DMS 273 treated with DMSO at 0.1 percent for 48 hours (cell line): ENCODE measurements around the gene KCNS1.
"Not testable (repeated sequence)": the region's sequence is repeated elsewhere in the genome, so short reads cannot be mapped to it uniquely, and the experiment has no call there.

Experiments
- DNase-seq: peaks from one replicate; lab custom pipeline; 2025; lab: John Stamatoyannopoulos, UW

The KCNS1 gene

DNA sequence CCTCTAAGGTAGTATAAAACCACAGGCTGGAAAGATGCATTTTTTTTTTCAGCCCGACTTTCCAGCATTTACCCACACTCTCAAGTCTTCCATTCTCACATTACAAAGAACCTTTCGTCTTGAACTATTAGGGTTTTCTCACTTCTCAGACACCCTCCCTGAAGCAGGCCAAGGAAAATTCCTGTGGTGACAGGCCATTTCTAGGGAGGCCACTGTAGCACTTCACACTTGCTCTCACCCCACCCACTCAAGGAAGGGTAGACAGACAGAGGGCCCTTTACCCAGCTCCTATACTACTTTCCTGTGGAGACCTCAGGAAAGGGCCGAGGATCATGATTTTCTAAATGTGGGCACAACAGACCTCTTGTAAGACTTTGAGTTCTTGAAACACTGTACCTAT, 27.7 kb downstream of the KCNS1 start:
- DNase-seq, result no peak

DNA sequence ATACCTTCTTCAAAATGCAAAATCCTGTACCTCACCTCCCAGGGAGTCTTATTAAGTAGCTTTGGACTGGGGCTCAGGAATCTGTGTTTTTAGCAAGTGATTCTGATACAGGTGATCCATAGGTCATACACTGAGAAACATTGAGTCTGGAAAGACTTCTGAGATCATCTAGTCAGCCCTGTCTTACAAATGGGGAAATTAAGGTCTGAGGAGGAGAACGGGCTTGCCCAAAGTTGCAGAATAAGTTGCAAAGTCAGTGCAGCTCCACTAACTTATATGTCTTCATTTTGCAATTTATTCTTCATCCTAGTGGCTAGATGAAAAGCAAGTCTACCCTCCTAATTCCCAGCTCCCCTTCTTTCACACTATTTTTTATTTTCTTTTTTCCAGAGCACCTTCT, 28.9 kb downstream of the KCNS1 start:
- DNase-seq, result no peak

DNA sequence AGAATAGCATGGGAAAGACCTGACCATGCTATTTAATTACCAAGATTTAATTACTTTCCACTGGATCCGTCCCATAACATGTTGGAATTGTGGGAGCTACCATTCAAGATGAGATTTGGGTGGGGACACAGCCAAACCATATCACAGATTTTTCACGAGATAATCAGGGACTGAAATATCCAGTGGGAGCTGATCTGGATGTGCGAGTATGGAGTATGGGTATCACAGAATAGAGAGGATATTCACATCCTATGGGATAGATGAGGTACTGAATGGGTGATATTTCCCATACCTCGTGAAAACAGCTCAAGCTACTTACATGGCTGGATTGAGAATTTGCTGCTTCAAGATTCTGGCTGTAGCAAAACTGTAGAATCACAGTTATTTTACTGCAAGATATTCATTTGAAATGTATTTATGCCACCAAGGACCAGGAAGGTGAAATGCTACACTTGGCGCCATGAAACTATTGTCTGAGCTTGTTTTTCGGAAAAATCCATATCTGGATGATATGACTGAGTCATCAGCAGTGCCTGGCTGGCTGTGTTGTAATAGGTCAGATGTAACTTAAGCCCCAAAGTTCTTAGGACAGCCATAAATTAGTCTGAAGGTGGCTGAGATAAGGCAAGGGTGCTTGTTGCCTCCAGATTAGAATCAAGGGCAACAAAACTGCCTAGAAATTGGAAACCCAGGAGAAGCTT, 29.8 kb downstream of the KCNS1 start:
- no peak for DNase-seq

DNA sequence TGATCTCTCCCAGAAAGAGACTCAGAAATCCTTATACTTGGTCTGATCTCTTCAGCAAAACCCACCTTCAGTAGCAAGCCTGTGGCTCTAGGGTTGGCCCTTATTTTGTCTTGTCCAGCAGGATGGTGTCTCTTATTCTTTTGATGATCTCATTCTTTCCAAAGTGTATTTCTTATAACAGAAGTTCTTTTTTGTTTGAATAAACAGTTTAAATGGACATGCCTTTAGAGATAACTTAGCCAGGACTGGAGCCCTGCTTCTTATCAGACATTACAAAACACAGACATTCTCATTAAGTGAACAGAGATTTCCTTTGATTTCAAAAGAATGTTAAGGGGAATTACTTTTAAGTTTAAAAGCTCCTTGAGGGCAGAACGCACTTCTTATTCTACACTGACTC, 31.7 kb downstream of the KCNS1 start:
- DNase-seq, result no peak

DNA sequence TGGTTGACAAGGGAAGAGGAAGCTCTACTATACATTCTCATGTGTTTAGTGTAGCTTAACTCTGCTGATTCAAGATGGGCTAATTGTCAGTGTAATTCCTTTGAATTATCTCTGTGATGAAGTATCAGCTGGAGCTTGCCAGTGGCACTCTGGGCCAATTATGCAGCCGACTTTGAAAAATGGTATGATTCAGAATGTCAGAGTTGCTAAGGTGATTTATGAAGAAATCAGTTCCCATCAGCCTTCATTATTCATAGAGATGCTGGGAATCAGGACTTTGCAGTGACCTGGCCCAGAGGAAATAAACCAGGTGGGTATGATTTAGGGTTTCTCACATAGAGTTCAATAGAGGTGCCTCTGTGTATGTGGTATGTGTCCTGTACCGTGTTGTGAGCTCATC, 33.4 kb downstream of the KCNS1 start:
- no peak for DNase-seq

DNA sequence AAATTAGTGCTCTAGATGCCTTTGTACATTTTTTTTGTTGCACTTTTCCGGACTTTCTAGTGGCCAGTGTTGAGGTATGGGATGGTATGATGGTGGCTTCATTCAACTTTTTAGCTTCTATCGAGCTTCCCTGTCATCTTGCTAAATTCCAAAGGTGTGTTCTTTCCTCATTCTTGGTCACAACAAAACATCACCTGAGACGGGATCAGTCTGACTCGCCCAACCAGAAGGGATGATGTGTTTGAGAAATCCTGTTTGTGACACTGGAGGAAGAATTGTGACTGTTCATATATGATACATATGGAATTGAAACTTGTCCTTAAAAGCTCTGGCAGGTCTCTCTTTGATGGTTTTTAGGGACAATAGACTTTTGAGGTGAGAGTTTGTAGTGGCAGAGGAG, 33.8 kb downstream of the KCNS1 start:
- no peak for DNase-seq

DNA sequence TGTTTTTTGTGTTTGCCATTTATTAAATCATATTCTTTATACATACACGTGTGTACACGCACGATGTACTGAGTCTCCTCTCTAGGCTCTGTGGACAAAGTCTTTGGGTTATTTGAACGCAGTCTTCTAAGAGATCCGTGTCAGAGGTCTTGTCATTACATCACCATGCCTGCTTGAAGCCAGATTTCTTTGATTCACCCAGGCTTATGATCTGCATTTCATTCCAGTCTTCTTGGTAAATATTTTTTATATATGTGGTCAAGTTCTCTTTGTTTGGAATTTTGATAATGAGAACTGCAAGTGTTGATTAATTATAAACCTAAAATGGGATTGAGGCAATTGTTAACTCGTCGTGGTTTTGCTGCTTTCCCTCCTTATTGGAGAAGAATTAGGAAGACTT, 34.6 kb downstream of the KCNS1 start:
- no peak for DNase-seq

DNA sequence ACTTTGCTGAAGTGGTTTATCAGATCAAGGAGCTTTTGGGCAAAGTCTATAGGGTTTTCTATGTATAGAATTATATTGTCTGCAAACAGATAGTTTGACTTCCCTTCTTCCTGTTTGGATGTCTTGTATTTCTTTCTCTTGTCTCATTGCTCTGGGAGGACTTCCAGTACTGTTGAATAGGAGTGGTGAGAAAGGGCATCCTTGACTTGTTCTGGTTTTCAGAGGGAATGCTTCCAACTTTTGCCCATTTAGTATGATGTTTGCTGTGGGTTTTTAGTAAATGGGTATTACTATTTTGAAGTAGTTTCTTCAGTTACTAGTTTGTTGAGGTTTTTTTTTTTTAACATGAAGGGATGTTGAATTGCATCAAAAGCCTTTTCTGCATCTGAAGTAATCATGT, 36.1 kb downstream of the KCNS1 start:
- DNase-seq, result no peak

DNA sequence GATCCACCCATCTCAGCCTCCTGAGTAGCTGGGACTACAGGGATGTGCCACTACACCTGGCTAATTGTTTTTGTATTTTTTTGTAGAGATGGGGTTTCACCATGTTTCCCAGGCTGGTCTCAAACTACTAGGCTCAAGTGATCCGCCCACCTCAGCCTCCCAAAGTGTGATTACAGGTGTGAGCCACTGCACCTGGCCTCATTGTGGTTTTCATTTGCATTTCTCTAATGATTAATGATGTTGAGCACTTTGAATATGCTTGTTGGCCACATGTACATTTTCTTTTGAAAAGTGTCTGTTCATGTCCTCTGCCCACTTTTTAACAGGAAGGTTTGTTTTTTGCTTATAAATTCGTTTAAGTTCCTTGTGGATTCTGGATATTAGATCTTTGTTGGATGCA, 37.8 kb downstream of the KCNS1 start:
- DNase-seq, result not testable (repeated sequence)

DNA sequence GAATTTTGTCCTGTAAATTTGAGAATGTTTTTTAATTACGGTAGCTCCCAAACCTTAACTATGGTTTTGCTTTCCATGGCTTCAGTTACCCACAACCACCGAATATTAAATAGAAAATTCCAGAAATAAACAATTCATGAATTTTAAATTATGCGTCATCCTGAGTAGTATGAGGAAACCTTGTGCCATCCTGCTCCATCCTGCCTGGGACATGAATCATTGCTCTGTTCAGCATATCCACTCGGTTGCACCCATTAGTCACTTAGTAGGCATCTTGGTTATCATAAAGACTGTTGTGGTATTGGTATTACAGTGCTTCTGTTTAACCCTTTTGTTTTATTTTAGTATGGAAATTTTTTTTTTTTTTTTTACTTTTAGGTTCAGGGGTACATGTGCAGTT, 39.7 kb downstream of the KCNS1 start:
- DNase-seq, result no peak

DNA sequence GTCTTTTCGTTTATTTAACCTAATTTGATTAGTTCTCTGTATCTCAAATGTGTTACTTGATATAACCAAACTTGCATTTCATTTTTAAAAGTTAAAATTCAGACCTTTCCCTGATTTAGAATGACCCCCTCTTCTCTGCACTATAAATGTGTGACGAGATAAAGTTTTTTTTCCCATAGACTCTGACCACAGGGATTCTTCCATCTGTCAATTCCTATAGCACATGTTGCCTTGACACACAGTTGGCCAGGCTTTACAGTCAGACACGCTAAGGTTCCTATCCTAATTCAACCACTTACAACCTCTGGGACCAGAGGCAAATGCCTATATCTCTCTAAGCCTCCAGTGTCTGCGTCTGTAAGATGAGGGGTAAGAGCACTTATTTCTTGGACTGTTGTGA, 40.6 kb downstream of the KCNS1 start:
- DNase-seq, result peak; percentile 17

DNA sequence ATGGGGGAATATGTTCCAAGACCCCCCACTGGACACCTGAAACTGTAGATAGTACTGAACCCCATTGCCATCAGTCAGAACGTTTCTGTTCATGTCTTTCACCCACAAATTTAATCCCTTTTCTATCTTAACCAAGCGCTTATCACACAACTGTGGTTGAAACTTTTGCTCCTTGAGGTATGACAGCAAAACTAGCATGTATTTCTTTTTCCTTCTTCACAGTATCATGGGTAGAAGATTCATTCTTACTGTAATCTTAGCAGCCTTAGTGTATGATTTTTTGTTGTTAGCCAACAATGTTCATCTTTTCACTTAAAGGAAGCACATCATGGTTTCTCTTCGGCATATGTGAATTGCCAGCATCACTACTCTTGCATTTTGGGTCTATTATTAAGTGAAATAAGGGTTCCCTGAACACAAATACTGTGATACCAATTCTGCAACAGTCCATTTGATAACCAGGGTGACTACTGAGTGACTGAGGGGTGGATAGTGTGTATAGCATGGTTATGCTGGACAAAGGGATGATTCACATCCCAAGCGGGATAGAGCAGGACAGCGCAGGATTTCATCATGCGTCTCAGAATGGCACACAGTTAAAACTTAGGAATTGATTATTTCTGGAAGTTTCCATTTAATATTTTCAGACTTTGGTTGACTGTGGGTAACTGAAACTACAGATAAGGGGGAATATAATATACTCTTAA, 41.8 kb downstream of the KCNS1 start:
- no peak for DNase-seq

DNA sequence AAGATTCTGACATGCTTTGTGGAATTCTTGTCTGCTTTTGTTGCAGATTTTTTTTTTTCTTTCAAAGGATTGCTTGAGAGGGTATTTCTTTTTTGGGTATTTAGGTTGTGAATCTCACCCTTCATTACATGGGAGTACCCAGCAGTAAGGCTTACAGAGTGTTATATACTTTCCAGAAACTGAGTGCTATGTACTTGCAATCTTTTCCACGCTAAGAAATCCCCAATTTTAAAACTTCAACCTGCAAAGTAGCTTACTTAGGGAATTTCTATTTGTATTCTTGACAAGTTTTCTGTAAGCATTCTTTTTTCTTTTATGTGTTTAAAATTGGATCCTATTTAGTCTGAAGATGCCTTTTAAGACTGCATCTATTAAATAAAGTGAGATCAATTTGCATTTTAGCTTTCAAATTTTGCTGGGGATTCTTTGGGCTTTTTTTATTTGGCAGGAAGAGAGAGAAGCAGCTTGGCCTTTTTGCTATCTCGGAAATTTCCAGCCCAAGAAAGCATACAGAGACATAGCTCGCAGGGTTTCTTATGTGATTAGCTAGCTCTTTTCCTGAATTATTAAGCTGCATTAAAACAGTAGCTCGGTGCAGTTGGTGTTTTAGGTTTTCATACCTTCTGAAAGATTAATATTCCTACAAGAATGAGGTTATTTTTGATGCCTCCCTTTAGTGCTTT, 42.6 kb downstream of the KCNS1 start:
- DNase-seq, result no peak

DNA sequence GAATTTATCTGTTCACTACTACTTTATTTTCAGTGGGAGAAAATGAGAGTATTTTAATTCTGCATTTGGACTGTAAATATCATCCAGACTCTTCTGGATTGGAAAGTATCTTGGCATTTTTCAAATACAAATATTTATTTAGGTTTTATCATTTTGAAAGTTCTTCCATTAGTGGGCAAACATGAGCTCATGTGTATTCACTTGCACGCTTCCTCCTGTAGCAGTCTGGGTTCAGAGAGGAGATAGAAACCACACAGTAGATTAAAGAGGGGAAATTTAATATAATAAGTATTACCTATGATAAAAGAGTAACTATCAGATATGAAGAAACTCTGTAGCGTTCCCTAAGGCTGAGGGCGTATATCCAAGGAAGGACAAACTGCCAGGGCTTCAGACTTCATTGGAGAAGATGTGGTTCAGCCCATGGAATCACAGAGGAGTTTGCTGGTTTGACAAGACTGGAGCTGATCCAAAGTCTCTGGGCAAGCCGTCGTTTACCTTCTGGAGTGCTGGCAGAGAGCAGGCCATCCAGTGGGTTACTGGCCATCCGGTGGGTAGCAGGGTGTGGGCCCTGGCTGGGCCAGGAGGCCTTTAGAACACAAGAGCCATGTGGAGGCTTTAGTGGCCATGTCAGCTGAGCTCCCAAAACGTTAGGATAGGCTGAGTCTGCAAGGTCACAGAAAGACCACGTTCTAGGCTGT, 44.3 kb downstream of the KCNS1 start:
- no peak for DNase-seq

DNA sequence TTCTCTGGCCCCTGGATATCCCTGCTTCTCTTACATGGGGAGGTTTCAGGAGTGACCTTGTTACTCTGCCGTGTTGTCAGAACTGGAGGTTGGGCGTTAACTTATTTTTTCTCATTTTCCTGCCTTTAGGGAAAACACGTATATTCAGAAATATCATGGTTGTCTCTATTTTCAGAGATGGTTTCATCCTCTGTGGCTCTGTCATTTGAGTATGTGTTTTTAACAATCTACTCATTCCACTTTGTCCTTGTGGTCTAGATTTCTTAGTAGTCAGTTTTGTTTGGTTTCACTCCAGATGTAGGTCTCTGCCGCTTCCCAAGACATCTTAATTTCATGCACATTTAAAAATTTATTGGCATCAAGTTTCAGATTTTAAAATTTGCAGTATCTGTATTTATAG, 45.9 kb downstream of the KCNS1 start:
- no peak for DNase-seq

DNA sequence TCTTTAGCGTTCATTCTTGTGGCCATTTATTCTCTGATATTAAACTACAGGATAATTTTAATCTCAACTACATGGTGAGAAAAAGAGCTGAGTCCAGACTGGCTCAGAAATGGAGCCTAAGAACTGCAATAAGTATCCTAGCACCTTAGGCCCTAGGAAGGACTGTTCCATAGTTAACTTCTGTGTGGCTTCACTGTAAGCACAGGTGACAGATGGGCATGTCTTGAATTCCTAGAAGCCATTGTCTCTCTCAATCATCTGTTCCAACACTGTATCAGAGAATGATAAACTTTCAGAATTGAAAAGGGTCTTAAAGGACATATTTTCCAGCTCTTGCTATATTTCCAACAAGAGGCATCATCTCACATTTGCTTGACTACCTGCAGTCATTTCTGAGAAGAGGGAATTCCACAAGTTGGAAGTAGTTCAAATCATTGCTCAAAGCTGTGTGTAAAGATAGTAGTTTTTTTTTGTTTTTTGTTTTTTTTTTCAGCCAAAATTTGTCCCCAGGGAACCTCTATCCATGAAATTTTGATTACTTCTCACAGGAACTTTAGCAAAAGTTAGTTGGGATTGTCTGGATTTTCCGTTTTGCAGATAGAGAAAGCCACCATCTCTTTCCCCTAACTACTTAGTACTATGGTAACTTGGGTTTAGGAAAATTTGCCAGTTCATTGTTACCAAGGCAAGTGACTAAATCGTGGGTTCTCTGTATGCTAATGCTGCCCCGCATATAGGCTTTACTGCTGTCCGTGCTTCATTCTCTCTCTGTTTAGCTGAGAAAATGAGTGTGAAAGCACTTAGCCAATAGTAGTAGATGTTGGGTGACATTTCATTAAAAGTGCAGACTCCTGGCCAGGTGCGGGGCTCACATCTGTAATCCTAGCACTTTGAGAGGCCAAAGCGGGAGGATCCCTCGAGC, 47.2 kb downstream of the KCNS1 start:
- DNase-seq, result no peak

DNA sequence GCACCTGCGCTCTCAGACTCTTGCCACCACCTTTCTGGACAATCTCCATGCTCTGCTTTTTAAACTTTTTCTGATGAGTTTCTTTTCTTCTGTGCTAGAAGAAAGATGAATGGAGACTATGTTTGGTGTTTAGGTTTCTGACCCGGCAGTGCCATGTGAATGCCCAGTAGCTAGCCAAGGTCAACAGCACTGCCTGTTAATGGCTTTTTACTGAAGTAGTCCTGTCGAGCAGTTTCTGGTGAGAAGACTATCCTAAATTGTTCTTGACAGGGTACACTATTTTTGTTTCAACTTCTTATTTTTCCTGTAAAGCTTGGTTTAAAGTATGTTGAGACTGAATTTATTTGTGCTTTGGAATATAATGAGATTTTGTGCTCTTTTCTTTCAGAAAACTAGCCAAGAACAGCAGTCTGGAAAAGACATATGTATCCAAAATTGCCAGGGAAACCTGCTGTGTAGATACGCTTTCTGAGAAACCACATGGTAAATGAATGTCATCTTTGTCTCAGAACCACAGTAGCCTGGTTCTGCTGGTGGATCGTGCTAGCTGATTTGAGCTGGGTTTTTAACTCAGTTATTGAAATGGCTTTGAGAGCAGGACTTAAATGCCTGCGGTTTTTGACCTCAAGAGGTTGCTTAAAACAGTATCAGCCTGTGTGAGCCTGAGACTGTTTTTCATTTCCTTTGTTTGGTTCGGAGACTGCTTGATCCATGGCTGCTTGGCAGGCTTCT, 48.1 kb downstream of the KCNS1 start:
- no peak for DNase-seq

DNA sequence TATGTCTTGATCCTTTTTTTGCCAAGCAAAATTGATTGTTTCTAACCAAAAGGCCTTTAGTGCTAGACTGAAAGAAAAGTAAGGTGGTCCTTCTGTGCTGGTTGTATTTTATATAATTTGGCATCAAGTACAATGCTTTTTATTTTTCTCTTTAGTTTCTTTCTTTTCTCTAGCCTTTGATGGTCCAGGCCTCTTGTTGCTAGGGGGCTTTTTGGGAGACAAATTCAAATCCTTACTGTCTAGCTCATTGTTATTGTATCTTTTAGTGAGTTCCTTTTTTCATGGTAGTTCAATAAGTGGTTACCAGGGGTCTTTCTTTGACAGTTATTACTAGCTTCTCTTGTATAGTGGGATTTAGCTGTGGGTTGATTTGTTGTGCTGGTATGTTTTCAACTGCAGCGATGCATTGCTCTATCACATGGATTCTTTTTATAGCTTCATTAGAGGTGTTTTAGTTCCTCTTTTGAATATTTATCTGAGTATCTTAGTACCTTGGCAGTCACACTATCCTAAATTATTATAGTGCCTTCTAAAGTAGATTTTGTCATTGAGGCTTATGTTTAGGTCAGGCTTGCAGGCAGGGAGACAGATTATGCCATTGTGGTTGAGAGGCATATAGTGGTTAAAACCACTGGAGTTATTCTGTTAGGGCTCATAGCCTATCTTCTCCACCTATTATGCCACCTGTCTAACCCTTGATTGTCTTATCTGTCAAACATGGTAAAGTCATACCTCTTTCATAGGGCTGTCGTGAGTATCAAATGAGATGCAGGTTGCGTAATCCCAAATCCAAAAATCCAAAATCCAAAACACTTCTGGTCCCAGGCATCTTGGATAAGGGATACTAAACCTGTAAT, 49.5 kb downstream of the KCNS1 start:
- DNase-seq, result no peak

DNA sequence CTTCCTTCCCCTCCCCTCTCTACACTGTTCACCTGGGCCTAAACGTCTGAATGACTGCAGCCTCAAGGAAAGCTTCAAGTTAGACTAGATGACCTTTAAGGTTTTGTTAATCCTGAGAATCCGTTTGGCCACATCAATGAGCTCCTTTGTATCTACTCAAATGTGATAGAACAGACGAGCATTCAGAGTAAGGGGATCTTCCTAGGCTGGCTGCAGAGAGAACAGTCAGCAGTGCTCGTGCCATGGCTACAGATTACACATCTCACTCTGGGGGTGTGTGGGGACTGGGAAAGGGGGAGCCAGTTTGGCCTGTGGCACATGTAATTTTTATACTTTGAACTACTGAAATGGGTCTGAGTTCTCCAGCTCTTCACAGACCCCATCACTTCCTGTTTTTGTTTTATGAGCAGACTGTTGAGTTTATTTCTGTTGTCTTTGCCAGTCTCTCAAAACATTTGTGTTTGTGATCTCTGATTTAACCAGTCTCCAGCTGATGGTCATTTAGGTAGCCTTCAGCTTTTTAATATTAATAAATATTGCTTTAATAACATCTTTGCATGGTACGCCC, 50.9 kb downstream of the KCNS1 start:
- DNase-seq, result no peak

DNA sequence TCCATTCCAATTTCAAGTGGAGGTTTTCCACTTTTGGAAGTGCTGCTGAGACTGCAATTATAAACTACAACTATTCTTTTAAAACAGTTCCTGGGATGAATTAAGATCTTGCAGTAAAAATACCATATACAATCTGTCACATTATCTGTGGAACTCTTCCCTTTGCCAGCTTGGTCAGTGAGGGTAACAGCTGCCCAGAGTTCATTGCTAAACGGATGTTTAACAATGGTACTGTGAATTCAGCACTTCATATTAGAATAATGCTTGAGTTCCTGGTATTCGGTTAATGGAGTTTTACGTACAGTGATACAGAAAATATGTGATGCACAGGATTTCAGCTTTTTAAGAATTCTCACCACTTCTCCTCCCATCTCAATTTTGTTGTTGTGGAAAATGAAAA, 51.5 kb downstream of the KCNS1 start:
- no peak for DNase-seq
